Posterior cingulate gyrus (tissue), 11 donors: Measurements from ENCODE around the gene DCLK1.

Source experiments
- DNase-seq, 10 donors: peaks; one replicate each; pipeline versions ENCODE4 v3.0.0 to v3.0.0-alpha.2; 2020 to 2021; ENCODE audit warnings: mixed read lengths in 3 of 10
- intact Hi-C: fragments of 100-400 bp; cut with DNase I; formaldehyde crosslinking; loops from one replicate; pipeline ENCODE4 v1.15.1; 2023

Gene DCLK1

DNA sequence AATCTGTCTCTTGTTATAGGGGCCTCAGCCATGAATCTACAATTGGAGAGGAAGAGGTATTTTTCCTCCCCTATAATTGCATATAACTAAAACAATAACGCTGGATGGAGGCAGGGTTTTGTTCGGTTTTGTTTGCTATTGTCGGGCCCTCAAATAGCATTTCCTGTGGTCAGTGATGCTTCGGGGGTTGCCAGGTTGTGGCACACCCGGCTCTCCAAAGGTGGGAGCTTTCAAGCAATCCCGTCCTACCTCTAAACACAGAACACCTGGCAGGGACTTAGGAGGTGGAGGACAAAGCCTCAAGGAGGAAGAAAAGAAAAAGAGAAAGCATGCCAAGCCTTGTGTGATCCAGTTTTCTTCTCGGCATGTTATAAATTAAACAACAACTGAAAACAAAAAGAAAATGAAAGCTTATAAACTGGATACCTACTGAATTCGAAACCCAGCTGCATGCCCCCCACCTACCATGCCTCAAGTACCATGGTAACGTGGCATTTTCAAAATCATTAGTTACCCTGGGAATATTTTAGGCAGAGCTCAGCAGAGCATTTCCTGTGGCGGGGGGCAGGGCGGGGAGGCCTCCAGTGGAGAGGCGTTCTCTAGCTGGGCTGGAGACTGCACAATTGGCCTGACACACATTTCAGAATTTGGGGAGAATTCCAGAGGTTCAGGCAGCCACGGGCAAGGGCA lies 213.8 kb downstream of the DCLK1 start:
- DNase-seq, result no peak
- intact Hi-C loops, result no loop called here

DNA sequence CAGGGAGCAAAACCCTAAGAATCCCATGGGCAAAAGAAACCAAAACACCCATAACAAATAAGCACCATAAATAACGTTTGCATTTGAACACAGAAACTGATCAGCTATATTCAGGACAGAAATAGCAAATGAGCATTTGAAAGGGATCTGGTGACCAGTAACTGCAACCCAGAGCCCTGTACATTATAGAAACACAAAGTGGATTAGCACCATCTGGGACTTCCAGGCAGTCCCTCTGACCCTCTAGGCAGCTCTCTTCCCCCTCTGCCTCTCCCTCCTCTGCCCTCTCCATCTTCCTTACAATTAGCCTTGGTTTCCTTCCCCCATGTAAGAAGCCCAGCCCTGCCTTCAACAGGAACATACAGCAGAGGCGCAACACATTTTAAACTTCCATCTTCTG lies 215.0 kb downstream of the DCLK1 start:
- intact Hi-C loops, result no loop called here
- DNase-seq, result no peak

DNA sequence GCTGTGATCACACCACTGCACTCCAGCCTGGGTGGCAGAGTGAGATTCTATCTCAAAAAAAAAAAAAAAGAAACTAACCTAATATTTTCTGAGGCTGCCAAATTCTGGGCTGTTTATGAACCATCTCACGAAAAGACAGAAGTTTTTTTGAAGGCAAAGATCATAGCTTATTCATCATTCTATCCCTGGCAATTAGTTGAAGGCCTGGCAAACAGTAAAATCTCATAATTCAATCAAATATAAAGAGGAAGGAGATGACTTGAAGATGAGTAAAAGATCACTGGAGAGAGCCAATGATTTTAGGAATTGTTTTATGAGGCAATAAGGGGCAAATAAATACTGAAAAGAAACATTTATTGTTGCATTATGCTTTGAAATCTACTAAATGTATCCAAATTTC lies 216.5 kb downstream of the DCLK1 start:
- no peak for DNase-seq
- intact Hi-C loops, result no loop called here

DNA sequence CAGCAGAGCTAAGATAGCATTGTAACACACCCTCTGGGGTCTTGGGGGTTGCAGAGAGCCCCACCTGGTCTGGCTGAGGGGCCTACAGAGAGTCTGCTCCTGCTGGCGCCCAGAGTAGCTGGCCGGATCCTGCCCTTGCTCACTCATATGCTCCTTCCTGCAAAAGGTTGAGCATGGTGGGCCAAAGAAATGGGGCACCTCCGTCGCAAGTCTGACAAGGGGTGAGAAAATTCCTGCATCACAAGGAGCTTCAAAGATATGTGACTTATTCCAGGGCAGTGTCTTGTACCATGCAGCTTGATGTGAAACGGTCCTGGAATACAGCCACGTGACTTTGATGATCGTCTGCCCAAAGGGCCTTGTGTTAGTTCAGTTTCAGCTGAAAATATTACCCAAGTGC lies 218.3 kb downstream of the DCLK1 start:
- intact Hi-C loops, result no loop called here
- DNase-seq, result no peak

DNA sequence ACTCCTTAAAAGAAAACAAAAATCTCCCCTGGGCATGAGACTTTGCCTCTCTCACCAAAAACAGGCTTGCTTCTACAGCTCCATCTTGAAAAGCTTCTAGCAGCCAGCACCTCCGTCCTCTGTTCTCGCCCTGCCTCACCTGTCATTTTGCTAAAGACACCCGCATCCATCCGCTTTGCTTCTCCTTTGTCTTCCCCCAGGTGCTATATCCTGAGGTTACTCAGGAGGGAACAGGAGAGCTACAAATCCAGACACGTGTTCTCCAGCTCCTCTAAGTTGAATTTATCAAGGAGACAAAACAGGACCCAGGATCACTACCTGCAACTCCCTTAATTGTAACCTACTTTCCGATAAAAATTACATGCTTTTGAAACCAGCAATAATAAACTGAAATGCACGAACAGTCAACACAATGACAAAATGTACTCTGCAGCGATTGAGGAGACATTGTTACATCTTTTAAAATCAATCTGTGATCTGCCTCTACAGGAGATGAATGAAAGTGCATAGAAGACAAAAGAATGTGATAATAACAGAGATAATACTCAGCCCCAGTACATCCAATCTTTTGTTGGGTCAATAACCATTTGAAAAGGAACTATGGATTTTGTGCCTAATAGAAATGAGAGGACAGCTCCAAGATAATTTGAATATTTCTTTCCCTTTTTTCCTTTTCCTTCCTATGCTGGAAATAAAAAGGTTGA lies 221.2 kb downstream of the DCLK1 start:
- no peak for DNase-seq
- intact Hi-C loops, result no loop called here

DNA sequence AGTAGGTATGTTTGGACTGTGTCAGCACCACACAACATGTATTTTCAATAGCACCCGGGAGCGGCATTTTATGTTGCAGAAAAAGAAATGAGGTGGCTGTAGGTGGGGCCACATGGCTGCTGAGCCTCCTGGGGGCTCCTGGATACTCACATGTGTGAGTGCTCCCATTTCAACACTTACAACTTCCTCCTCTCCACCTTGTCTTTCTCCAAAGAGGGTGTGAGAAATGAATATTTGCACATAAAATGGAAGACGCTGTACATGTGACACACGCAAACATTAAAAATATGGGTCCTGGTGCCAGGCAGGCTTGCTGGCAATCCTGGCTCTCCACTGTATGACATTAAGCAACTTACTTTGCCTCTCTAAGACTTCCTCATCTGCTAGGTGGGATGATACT lies 222.1 kb downstream of the DCLK1 start:
- DNase-seq, result no peak
- intact Hi-C loops, result no loop called here

DNA sequence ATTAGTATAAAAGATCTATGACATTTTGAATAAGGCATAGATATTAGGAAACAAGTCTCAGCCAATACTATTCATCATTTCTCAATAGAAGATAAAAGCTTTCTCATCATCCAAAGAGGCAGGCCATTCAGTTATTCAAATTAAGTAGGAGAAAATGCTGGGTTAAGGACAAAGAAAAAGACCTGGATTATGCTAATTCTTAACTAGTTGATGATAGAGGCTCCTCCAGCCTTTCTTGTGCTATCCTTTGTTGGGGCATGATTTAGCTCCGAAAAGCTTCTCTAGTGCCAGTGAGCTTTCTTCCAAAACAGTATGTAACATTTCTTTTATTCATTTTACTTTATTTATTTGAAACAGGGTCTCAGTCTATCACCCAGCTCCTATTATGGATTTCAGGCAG lies 223.0 kb downstream of the DCLK1 start:
- no peak for DNase-seq
- intact Hi-C loops, result no loop called here

DNA sequence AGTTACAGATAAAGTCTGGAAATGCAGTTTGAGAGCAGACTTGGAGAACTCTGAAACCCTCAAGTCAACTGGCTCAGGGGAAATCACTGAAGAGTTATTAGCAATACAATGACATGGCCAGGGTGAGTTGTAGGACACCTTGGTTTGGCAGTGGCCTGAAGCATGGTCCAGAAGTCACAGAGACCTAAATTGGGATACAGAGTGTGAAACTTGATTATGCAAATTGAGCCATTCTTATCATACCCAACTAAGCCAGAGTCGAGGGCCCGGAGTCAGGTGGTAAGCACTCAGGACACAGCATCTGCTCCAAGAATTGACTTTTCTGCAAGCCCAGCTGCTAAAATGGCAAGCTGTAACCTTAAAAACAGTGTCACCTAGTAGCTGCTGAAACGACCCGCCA lies 224.5 kb downstream of the DCLK1 start:
- intact Hi-C loops, result no loop called here
- DNase-seq, result no peak

DNA sequence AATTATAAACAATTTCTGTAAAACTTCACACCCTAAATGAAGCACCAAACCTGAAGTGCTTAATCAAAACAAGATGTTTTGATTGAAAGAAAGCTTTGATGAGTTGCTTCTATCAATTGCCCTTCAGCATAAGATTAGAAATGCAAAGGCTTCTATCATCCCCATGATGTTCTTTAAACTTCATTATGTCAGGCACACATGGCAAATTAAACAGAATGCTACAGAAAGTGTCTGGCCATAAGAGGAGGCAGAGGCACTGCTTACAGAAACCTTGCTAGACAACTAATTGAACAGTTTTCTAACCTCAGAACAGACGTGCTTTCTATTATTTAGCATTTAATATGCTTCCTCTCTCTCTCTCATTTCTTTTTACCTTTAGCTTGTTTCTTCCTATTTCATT lies 228.1 kb downstream of the DCLK1 start:
- intact Hi-C loops, result no loop called here
- DNase-seq, result no peak

DNA sequence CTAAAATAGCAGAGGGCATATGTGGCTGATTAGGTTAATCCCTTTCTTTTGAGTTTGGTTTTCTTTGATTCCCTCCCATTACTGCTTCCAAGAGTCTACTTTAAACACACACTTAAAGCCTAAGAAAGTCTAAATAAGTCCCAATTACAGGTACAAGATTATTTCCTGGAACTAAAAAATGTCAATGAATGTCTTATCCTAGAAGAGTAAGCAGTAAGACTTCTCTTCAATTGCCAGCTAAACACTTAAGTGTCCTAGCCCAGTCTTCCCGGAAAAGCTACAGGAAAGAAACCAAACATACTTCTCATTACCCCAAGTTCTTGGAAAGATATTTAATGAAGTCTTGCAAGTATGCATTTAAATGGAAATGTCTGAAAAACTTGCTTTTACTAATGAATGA lies 233.1 kb downstream of the DCLK1 start:
- intact Hi-C loops, result no loop called here
- DNase-seq, result no peak

DNA sequence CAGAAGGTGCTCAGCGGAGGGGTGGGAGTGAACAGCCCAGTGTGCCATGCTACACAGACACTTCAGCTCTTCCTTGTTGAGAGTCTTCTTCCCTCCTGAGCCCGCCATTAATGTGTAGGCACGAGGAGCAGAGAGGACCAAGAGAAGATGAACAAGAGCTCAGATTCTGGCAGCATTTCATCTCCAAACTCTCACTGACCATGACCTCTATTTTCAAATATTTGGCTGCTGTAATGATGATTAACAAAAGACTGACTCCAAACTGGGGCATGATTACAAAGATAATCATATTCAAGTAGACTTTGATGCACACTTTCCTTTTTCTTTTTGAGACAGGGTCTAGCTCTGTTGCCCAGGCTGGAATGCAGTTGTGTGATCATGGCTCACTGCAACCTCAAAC lies 236.5 kb downstream of the DCLK1 start:
- intact Hi-C loops, result no loop called here
- no peak for DNase-seq

DNA sequence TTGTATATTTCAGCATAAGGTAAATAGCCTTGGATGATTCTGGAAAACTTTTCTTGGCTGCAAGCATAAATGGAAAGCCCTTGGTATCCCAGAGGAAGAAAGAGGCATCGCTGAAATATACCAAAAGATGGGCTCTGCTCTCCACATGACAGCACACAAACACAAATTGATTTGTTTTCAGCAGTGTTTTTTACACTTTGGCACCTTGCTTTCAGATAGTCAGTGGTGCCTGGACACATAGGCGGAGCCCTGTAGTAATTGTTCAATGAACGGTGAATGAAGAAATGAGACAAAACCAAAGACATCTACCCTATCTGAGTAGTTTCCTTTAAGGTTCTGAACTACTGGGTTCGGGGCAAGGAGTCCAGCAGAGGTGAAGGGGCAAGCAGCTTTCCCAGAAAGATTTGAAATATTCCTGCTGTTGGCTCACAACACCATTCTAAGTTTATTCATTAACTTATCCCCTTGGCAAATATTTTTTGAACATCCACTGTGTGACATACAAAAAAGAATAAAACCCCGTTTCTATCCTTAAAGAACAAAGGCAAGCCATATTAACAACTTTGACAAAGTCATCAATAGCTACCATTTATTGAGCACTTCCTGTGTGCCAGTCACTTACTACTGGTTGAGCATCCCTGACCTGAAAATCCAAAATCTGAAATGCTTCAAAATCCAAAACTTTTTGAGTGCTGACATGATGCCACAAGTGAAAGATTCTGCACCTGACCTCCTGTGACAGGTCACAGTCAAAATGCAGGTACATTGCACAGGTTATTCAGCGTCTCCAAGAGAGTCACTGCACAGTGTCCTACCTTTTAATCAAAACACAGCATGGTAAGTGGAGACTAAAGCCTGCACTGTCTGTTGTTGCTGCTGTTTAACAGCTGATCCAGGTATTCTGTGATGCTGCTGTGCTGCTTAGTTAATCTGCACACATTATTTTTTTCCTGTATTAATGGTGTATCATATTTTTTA lies 238.1 kb downstream of the DCLK1 start:
- DNase-seq, result no peak
- intact Hi-C loops, result no loop called here

DNA sequence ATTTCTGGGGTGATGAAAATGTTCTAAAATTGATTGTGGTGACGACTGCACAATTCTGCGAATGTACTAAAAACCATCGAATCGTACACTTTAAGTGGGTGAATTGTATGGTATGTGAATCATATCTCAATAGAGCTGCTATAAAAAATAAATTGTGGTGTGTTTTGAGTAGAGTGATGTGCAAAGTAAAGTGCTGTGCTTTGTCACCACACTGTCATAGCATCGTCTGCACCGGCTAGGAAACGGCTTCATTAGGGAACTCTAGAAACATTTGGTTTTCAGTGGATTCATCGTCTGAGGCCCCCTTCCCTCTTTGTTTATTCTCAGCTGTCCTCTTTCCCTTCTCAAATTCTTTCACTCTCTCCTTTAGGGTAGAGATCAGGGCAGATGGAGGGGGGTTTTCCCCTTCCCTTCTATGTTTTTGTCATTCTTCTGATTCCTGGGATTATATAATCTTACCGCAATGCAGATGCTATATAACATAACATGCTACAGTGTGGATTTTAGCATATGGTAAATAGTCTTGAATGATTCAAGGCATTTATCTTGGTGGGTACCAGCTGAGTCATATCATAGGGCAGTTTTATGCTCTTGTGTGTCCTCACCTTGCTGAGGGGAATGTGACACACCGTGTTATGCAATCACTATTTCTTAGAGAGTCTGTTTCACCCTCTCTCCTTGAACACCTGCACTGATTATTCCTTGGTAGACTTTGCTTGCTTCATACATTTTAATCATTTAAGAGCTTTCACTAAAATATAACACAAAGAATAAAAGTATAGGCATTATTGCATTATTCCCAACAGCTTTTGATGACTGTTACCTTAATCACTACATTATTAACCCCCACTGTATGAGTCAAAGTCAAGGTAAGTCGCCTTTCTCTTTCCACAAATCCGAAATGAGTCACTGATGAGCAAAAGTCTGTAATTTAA lies 239.4 kb downstream of the DCLK1 start:
- no peak for DNase-seq
- intact Hi-C loops, result no loop called here

DNA sequence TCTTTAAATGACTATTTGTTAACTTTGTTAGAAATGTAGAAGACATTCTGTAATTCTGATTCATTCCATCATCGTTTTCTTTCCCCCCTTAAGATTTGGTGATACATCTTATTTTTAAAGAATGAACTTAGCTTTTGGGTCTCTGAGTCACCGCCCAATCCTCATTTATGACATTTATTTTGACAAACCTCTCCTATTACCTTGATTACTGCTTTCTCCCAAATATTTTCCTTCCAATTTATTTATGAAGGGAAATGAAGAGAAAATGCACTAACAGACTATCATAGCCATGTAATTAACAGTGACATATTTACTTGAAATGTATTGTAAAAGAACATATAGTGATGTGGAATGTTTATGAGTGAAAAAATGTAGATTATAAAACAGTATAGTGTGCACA lies 241.6 kb downstream of the DCLK1 start:
- DNase-seq, result no peak
- intact Hi-C loops, result no loop called here

DNA sequence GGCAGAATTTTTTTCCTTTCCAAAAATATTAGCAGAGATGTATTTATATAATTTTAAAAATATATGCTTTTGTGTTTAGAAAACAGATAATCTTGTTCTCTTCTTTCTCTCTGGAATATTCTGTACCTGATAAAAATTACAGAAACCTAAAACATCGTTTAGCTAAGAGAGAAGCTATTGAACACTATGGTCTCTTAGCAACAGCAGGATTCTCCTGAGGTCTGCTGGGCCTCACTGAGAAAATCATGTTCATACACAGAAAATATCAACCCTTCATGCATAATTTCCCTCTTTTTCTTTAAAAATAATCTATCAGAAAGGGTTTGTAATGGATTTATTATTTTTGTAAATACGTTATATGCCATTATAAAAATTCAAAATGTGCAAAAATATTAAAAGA lies 242.2 kb downstream of the DCLK1 start:
- DNase-seq, result no peak
- intact Hi-C loops, result no loop called here

DNA sequence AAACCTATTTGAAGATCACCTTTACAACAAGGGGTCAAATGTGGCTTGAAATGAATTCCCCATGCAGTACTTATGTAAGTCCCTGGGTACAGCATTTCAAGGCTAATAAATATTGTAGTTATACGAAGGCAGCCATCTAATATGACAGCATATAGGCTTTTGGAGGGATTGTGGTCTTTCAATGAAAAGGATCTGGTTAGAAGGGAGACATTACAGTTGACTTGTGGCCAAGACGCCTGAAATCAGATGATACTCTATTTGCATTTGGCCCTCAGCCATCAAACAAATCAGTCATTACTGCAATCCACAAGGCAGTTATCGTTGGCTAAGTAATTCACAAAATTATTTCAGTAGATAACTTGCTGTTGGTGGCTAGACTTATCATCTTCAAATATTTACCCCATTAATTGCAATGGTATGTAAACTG lies 242.7 kb downstream of the DCLK1 start:
- DNase-seq, result no peak

DNA sequence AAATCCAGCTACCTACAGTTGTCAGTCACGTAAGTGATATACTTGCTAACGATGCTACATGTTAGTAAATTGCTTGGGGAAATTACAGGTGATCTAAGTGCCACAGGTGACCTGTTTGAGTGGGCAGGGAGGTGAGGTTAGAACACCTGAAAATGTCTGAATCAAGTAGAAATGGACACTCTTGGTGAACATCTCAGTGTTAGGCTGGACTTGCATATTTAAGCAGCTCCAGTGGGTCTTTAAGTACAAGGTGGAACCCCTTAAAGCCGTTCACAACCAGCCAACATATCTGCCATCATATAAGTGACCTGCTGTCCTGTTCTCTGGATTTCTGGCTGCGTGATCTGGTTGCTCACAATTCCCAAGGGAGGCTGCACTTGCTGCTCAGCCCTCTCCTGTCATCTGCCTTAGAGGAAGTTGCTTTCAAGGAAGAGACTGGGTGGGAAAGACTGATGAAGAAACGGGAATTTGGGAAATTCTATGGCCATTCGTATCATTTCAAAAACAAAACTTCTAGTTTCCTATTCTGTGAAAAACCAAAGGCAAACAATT lies 244.0 kb downstream of the DCLK1 start:
- intact Hi-C loops, result no loop called here
- DNase-seq, result no peak

More for the DNA sequence above, 242.7 kb downstream of the DCLK1 start:
- intact Hi-C loops, result no loop called here

DNA sequence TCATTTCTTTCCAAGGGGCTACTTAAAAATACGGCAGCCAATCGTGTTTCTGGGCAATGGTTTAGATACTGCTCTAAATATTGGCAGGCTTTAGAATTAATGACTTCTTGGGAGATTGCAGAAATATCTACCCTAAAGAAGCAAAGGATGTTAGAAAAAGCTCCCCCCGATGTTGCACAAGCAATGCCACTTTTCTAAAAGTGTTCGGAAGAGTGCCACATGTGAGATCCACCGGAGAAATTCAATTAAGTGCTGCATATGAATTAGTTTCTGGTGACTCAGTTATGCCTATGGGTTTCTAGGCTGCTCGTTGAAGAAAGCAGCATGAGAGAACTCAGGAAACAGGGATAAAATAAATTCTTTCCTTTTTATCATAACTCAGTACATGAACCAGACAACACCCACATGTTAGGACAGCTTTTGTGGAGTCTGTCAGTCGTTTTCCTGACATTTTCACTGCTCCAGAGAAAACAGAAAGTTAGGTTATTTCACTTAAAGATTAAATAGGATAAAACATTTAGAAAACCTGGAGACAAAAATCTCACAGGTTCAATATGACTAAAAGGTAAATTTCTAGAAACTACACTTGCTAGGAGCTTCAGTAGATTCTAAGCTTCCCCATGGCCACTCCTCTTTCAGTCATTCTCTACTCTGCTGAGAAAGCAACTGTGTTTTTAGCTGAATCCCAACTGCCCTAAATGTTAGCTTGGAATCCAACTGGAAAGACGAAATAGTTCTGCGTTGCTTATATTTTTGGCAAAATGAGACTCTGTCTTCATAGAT lies 244.7 kb downstream of the DCLK1 start:
- intact Hi-C loops, result no loop called here
- DNase-seq, result no peak

DNA sequence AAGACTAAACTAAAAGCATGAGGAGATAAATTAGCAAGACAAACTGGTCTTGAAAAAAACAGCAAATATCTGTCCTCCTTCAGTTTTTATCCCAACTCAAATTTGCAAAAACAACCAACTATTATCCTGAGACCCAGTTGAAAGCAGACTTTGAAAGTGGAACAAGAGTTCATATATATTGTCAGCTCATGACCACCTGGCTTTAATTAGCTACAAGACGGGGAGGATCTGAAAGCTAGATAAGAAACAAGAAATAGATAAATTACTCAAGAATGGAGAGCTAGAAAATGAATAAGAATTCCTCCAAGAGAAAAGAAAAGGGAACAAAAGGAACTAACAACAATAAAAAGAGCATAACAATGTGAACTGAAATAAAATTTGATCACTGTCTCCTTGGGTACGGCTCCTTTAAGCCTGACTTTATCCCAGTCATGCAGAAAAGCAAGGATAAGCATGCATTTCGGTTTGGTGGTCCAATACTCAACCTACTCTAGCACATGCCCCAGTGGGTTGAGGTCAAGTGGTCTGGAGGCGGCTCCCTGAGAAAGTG lies 246.9 kb downstream of the DCLK1 start:
- intact Hi-C loops, result loop anchor here (5.0 kb wide), 2 partner anchors 42 to 68 kb away; no protein-coding TSS in a partner anchor
- DNase-seq, result no peak
